Keratinocyte (primary cell): ENCODE measurements around the gene PRDM7.

Experiments
- EZH2 ChIP-seq: IDR thresholded peaks from one replicate; pipeline ENCODE4 v1.6.1; 2012; ENCODE audit warnings: inconsistent platforms, mild to moderate bottlenecking, low read length, moderate library complexity
- TF ChIP-seq, protein P1 (sequence below), 3 experiments: IDR thresholded peaks in 1 of 3; conservative IDR thresholded peaks in 1 of 3; optimal IDR thresholded peaks in 1 of 3; 2 replicates in 2 of 3; 3 replicates in 1 of 3; pipeline versions ENCODE3 to v1.5.1; 2011; ENCODE audit warnings: low read length in 3 of 3, mild to moderate bottlenecking in 3 of 3, moderate library complexity in 2 of 3, control low read depth in 1 of 3, inconsistent platforms in 1 of 3; ENCODE audit not compliant: insufficient read depth in 2 of 3; ENCODE audit errors: extremely low read depth in 1 of 3

DNA sequence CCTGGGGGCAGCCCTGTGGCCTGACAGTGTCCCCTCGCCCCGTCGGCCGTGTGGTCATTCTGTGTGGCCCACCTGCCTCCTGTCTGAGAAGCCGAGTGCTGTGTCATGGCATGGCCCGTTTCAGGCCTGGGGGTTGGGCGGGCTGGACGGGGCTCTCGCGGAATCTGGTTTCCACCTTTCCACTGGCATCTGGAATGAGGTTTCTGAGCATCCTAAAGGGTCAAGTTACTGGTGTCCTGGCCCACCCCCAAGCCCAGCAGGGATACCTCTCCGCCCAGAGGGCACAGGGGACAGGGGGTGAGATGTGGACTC, 65.7 kb downstream of the PRDM7 start:
- TF ChIP-seq, protein P1, sequence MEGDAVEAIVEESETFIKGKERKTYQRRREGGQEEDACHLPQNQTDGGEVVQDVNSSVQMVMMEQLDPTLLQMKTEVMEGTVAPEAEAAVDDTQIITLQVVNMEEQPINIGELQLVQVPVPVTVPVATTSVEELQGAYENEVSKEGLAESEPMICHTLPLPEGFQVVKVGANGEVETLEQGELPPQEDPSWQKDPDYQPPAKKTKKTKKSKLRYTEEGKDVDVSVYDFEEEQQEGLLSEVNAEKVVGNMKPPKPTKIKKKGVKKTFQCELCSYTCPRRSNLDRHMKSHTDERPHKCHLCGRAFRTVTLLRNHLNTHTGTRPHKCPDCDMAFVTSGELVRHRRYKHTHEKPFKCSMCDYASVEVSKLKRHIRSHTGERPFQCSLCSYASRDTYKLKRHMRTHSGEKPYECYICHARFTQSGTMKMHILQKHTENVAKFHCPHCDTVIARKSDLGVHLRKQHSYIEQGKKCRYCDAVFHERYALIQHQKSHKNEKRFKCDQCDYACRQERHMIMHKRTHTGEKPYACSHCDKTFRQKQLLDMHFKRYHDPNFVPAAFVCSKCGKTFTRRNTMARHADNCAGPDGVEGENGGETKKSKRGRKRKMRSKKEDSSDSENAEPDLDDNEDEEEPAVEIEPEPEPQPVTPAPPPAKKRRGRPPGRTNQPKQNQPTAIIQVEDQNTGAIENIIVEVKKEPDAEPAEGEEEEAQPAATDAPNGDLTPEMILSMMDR (optimal IDR thresholded peaks at IDR 0.05 in 1 of 3, IDR thresholded peaks at IDR 0.05 in 1 of 3, conservative IDR thresholded peaks at IDR 0.05 in 1 of 3; ENCODE audit: extremely low read depth in 1 of 3, insufficient read depth in 2 of 3, low read length in 3 of 3): no peak
- no peak for TF ChIP-seq EZH2
